ENCODE results near the gene ZNF532.

- TF ChIP-seq, protein P1, sequence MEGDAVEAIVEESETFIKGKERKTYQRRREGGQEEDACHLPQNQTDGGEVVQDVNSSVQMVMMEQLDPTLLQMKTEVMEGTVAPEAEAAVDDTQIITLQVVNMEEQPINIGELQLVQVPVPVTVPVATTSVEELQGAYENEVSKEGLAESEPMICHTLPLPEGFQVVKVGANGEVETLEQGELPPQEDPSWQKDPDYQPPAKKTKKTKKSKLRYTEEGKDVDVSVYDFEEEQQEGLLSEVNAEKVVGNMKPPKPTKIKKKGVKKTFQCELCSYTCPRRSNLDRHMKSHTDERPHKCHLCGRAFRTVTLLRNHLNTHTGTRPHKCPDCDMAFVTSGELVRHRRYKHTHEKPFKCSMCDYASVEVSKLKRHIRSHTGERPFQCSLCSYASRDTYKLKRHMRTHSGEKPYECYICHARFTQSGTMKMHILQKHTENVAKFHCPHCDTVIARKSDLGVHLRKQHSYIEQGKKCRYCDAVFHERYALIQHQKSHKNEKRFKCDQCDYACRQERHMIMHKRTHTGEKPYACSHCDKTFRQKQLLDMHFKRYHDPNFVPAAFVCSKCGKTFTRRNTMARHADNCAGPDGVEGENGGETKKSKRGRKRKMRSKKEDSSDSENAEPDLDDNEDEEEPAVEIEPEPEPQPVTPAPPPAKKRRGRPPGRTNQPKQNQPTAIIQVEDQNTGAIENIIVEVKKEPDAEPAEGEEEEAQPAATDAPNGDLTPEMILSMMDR (conservative IDR thresholded peaks at IDR 0.05; ENCODE audit: low read depth, low read length), result no peak
- TF ChIP-seq EZH2 (IDR thresholded peaks at IDR 0.05; ENCODE audit: borderline replicate concordance, low read depth, low read length, poor library complexity, severe bottlenecking), result no peak
These were observed 145.2 kb downstream of the ZNF532 start for GRCh38 chr18:59009846-59010245.
